ENCODE data around the gene PTP4A1. TPM values are rescaled to one million over a fixed set of nuclear protein-coding genes. Genes with fewer than 3 reads are reported as not detected.
"Not testable (repeated sequence)": the region's sequence is repeated elsewhere in the genome, so short reads cannot be mapped to it uniquely, and the experiment has no call there.

Gene PTP4A1
- 10 to 100 TPM; 46.8 to 51.9 TPM for total RNA-seq

DNA sequence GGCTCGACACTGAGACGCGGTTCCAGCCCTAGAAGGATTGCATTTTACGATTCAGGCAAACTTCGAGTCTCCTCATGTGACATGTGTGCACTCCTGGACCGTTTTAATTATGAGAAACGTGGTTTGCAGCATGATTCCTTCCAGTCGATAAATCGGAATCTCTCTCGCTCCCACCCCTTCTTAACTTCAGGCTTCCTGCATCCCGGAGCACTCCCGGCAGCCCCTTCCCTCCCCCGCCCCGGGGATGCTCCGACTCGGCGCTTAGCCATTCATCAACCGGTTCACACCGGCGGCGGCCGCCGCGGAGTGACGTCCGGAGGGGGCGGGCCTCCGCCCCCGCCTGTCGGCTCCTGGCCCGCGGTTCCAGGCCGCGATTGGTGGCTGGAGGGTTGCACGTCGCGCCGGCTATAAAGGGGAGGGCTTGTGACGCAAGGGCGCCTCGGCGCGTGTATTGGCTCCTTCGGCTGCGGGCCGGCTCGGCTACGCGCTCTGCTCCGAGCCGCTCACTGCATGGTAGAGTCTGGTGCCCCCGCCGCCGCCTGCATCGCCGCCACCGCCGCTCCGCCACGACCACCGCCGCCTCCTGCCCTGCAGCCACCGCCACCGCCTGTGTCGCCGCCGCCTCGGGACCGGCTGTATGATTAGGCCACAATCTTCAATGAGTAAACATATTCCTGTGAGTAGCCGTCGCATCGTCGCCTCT lies at the start of gene PTP4A1, which contains the start of gene LOC128125822:
PTP4A1 (plus strand) TSS at position 437 of the 703 bp plus-strand sequence. CDS start 4,401 bp downstream, outside the sequence.
LOC128125822 (plus strand) TSS at position 437 of the 703 bp plus-strand sequence.
- peak; percentile 97 for DNase-seq
- no peaks in the 10 kb centered on the region for H3K27me3 Mint-ChIP-seq (ENCODE audit: low read depth)
- peaks cover 28% of the 10 kb centered on the region for H3K4me1 Mint-ChIP-seq (ENCODE audit: low read depth)
- H3K4me3 Mint-ChIP-seq, result peak within 1 kb of the TSS; percentile 86
- H3K27ac Mint-ChIP-seq, result peak within 1 kb of the TSS; percentile 95
- CTCF ChIA-PET, result no interaction called here
- H3K36me3 Mint-ChIP-seq (ENCODE audit: low read depth), result peaks cover 24% of the 10 kb centered on the region
- intact Hi-C loops (cut with micrococcal nuclease), result loop anchor here (1.0 to 5.0 kb wide), 4 partner anchors 26 to 265 kb away; partner anchors contain the start of gene PHF3
- H3K9me3 Mint-ChIP-seq, result no peaks in the 10 kb centered on the region

- H3K9me3 Mint-ChIP-seq; H3K27me3 Mint-ChIP-seq (ENCODE audit: low read depth); H3K27ac Mint-ChIP-seq; DNase-seq; H3K36me3 Mint-ChIP-seq (ENCODE audit: low read depth); intact Hi-C loops (cut with micrococcal nuclease); H3K4me1 Mint-ChIP-seq (ENCODE audit: low read depth); CTCF ChIA-PET; H3K4me3 Mint-ChIP-seq: not testable (repeated sequence)
Measured at GRCh38 chr6:63522911-63523287, 49.4 kb upstream of the PTP4A1 start.

DNA sequence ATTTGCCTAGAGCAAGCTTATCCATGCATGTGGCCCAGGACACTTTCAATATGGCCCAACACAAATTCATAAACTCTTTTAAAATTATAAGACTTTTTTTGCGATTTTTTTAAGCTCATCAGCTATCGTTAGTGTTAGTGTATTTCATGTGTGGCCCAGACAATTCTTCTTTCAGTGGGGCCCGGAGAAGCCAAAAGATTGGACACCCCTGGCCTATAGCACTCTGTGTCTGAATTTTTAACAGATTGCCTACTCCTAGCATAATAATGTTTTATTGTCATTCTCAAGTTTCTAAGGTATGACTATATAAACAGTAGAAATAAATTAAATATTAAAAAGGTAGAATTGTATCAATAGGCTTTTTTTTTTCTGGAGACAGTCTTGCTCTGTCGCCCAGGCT lies 48.6 kb upstream of the PTP4A1 start:
- intact Hi-C loops (cut with micrococcal nuclease), result no loop called here
- Mint-ChIP-seq H3K27me3 (ENCODE audit: low read depth) (no peaks in the 10 kb centered on the region), H3K9me3 (no peaks in the 10 kb centered on the region), H3K4me1 (ENCODE audit: low read depth) (peaks cover 8% of the 10 kb centered on the region), H3K4me3 (no peak overlapping the region), H3K27ac (no peak overlapping the region), H3K36me3 (ENCODE audit: low read depth) (no peaks in the 10 kb centered on the region)
- DNase-seq, result no peak
- CTCF ChIA-PET, result no interaction called here

DNA sequence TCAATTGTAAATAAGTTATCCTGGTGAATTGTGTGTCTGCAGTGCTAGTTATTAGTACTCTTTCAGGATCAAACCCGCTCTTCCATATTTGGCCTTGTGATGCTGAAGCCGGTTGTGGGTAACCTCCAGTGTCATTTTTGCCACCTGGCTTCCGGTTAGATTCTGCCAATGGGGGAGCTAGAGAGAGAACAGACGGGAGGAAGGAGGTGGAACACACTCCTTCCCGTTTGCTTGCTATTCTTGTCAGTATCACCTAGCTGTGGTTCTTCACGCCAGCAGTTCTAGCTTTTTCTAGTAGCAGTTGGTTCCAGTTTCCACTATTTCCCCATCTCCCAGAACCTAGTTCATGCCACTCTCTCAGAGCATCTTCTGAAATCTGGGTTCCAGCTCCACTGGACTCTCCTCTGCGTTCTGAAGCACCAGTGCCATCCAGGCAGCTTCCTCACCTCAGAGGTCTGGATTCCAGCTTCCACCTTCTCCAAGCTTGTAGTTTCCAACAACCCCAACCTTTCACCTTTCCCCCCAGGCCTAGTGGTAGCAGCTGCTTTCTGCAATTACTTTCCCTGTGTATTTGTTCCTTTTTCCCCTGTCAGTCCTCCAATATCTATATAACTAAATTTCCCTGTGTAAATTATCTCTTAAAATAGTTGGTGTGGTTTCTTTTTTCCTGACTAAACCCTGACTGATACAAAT lies 46.9 kb upstream of the PTP4A1 start:
- no peaks in the 10 kb centered on the region for H3K27me3 Mint-ChIP-seq (ENCODE audit: low read depth)
- no peaks in the 10 kb centered on the region for H3K36me3 Mint-ChIP-seq (ENCODE audit: low read depth)
- no peak overlapping the region for H3K27ac Mint-ChIP-seq
- no peak for DNase-seq
- CTCF ChIA-PET, result interaction anchor here (0.6 kb wide), 1 partner anchor 44 kb away, joined by 3 read pairs; no protein-coding TSS in a partner anchor
- no peak overlapping the region for H3K4me3 Mint-ChIP-seq
- intact Hi-C loops (cut with micrococcal nuclease), result no loop called here
- H3K9me3 Mint-ChIP-seq, result no peaks in the 10 kb centered on the region
- peaks cover 7% of the 10 kb centered on the region for H3K4me1 Mint-ChIP-seq (ENCODE audit: low read depth)

- no peak overlapping the region for H3K4me3 Mint-ChIP-seq
- CTCF ChIA-PET, result no interaction called here
- H3K9me3 Mint-ChIP-seq, result no peaks in the 10 kb centered on the region
- no peaks in the 10 kb centered on the region for H3K36me3 Mint-ChIP-seq (ENCODE audit: low read depth)
- intact Hi-C loops (cut with micrococcal nuclease), result no loop called here
- no peak overlapping the region for H3K27ac Mint-ChIP-seq
- H3K4me1 Mint-ChIP-seq (ENCODE audit: low read depth), result peaks cover 7% of the 10 kb centered on the region
- H3K27me3 Mint-ChIP-seq (ENCODE audit: low read depth), result no peaks in the 10 kb centered on the region
- DNase-seq, result no peak
Measured at GRCh38 chr6:63526931-63527330, 45.3 kb upstream of the PTP4A1 start.

DNA sequence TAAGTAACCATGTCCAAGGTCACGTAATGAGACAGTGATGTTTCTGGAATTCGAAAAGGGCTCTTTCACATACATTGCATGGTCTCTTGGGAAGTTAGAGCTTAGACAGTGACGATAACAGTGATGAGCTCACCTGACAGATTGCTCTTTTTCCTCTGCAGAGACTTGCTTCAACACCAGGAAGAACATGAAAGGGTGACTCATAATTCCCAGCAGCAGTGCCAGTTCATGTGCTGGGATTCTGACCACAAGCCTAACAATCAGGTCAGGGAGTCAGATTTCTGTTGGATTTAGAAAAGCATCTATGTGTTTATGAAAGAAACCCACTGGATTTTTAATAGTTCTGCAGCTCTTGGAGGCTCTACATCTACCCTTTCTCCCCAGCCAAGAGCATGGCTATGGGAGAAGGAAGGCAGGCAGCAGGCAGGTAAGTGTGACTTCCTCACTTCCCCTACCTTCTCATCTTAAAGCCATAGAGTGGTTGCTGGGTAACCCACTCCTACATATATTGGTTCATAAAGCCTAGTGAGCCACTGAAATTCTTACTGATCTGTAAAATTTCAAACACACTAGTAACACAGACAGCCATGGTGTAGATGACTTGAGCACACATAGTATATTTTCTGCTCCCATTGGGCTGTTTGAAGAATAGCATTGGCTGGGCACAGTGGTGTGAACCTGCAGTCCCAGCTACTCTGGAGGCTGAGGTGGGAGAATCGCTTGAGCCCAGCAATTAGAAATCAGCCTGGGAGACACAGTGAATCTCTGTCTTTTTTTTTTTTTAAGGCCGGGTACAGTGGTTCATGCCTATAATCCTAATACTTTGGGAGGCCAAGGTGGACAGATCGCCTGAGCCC lies 44.4 kb upstream of the PTP4A1 start:
- no peaks in the 10 kb centered on the region for H3K27me3 Mint-ChIP-seq (ENCODE audit: low read depth)
- H3K4me3 Mint-ChIP-seq, result no peak overlapping the region

GRCh38 chr6:63529498-63529897 lies 42.8 kb upstream of the PTP4A1 start:
- no peak for DNase-seq
- H3K36me3 Mint-ChIP-seq (ENCODE audit: low read depth), result no peaks in the 10 kb centered on the region
- peaks cover 7% of the 10 kb centered on the region for H3K4me1 Mint-ChIP-seq (ENCODE audit: low read depth)
- no peaks in the 10 kb centered on the region for H3K27me3 Mint-ChIP-seq (ENCODE audit: low read depth)
- no peak overlapping the region for H3K4me3 Mint-ChIP-seq
- CTCF ChIA-PET, result no interaction called here
- intact Hi-C loops (cut with micrococcal nuclease), result loop anchor here (1.0 kb wide), 1 partner anchor 42 kb away; no protein-coding TSS in a partner anchor
- peak overlapping the region; percentile 54 for H3K27ac Mint-ChIP-seq
- H3K9me3 Mint-ChIP-seq, result no peaks in the 10 kb centered on the region

More for the DNA sequence above, 44.4 kb upstream of the PTP4A1 start:
- Mint-ChIP-seq H3K4me1 (ENCODE audit: low read depth) (peaks cover 7% of the 10 kb centered on the region), H3K9me3 (no peaks in the 10 kb centered on the region), H3K27ac (no peak overlapping the region), H3K36me3 (ENCODE audit: low read depth) (no peaks in the 10 kb centered on the region)
- CTCF ChIA-PET, result no interaction called here
- DNase-seq, result peak; percentile 12
- intact Hi-C loops (cut with micrococcal nuclease), result no loop called here

DNA sequence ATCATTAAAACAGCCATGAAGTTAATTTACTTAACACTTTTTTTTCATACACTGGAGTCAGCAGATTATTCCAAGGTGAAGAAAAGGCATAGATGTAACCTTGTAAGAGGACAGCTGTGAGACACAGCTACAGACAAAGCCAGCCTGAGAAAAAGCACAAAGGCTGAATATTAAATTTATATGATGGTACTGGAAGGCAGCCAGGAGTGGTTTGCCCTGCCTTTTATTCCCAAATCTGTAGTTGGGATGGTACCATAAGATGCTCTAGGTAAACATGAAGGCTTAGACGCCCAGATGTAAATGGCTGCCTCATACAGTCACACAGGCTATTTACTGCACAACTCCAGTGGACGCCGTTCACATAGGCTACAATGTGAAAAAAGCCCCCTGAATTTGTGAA lies 42.1 kb upstream of the PTP4A1 start:
- intact Hi-C loops (cut with micrococcal nuclease), result no loop called here
- Mint-ChIP-seq H3K27me3 (ENCODE audit: low read depth) (no peaks in the 10 kb centered on the region), H3K4me3 (no peak overlapping the region), H3K36me3 (ENCODE audit: low read depth) (no peaks in the 10 kb centered on the region), H3K27ac (no peak overlapping the region), H3K9me3 (no peaks in the 10 kb centered on the region), H3K4me1 (ENCODE audit: low read depth) (peaks cover 7% of the 10 kb centered on the region)
- CTCF ChIA-PET, result no interaction called here
- no peak for DNase-seq

DNA sequence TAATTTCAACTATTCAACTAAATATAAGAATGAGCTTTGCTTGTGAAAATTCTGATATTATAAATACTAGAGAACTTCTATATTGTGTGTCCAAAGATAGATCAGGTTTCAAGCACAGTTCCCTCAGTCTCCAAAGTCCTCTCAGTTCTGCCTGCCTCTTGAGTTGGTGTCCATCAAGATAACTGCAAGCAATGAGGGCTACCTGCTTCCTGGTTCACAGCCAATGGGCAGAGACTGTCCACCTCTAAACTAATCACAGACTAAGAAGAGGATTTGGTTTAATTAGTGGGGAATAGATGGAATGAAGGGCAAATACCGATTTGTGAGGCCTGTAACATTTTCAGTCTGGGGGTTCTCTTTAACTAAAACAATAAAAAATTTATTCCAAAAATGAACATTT lies 41.3 kb upstream of the PTP4A1 start:
- no peaks in the 10 kb centered on the region for H3K27me3 Mint-ChIP-seq (ENCODE audit: low read depth)
- no peak overlapping the region for H3K27ac Mint-ChIP-seq
- DNase-seq, result no peak
- H3K36me3 Mint-ChIP-seq (ENCODE audit: low read depth), result no peaks in the 10 kb centered on the region
- CTCF ChIA-PET, result interaction anchor here (0.6 kb wide), 1 partner anchor 43 kb away, joined by 4 read pairs; no protein-coding TSS in a partner anchor
- no peaks in the 10 kb centered on the region for H3K9me3 Mint-ChIP-seq
- no peak overlapping the region for H3K4me3 Mint-ChIP-seq
- H3K4me1 Mint-ChIP-seq (ENCODE audit: low read depth), result peaks cover 7% of the 10 kb centered on the region
- intact Hi-C loops (cut with micrococcal nuclease), result no loop called here

- no peak for DNase-seq
- Mint-ChIP-seq H3K4me3 (no peak overlapping the region), H3K27me3 (ENCODE audit: low read depth) (no peaks in the 10 kb centered on the region), H3K4me1 (ENCODE audit: low read depth) (peaks cover 7% of the 10 kb centered on the region), H3K27ac (no peak overlapping the region), H3K9me3 (no peaks in the 10 kb centered on the region), H3K36me3 (ENCODE audit: low read depth) (no peaks in the 10 kb centered on the region)
- CTCF ChIA-PET, result interaction anchor here (0.8 kb wide), 1 partner anchor 55 kb away, joined by 4 read pairs; no protein-coding TSS in a partner anchor
- intact Hi-C loops (cut with micrococcal nuclease), result no loop called here
Measured at GRCh38 chr6:63533026-63533425, 39.3 kb upstream of the PTP4A1 start.

- Mint-ChIP-seq H3K4me3 (no peak overlapping the region), H3K36me3 (ENCODE audit: low read depth) (no peaks in the 10 kb centered on the region), H3K27me3 (ENCODE audit: low read depth) (no peaks in the 10 kb centered on the region), H3K9me3 (no peaks in the 10 kb centered on the region), H3K4me1 (ENCODE audit: low read depth) (peaks cover 4% of the 10 kb centered on the region), H3K27ac (no peak overlapping the region)
- intact Hi-C loops (cut with micrococcal nuclease), result no loop called here
- no peak for DNase-seq
- CTCF ChIA-PET, result no interaction called here
Measured at GRCh38 chr6:63533952-63534351, 38.3 kb upstream of the PTP4A1 start.

DNA sequence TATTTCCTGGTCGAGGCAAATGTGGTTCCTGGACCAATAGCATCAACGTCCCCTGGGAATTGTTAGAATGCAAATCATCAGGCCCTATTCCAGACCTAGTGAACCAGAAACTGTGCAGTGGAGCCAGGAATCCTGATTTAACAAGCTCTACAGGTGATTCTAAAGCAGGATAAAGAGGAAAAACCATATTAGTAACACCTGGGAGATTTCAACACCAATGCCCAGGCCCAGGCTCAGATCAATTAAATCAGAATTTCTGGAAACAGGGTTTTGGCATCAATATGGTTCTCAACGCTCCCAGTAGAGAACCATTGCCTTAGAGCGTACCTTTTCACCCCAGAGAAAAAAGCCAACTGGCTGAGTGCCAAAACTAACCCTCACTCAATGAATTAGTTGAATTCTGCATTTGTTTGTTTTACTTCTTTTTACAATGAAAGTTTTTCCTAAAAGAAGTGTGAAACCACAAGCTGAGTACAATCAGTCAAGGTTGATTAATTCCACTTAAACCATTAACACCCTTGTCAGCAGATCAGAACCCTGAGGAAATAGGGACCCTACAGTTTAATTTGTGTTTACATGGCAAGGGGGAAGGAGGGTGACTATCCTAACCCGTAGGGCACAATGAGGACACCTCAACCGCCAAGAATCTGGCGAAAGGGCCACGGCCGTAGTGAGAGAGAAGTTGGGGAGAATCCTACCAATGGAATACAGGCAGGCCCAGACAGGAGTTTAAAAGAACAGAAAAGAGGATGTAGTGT lies 34.9 kb upstream of the PTP4A1 start:
- Mint-ChIP-seq H3K4me3 (no peak overlapping the region), H3K27me3 (ENCODE audit: low read depth) (peaks cover 8% of the 10 kb centered on the region), H3K36me3 (ENCODE audit: low read depth) (no peaks in the 10 kb centered on the region), H3K4me1 (ENCODE audit: low read depth) (no peaks in the 10 kb centered on the region), H3K27ac (no peak overlapping the region), H3K9me3 (no peaks in the 10 kb centered on the region)
- CTCF ChIA-PET, result no interaction called here
- intact Hi-C loops (cut with micrococcal nuclease), result no loop called here
- no peak for DNase-seq

Data from activated naive CD4-positive, alpha-beta T cell treated with anti-CD3 and anti-CD28 coated beads for 36 hours (primary cell).